Activated T-cell treated with anti-CD3 and anti-CD28 coated beads, Interleukin-2, amount 50 U/mL, for 1 hour (primary cell): ENCODE data around the gene SOWAHB.

Experiments used
- DNase-seq: peaks from one replicate; pipeline ENCODE4 v3.0.0-alpha.2; 2020

The SOWAHB gene, protein sequence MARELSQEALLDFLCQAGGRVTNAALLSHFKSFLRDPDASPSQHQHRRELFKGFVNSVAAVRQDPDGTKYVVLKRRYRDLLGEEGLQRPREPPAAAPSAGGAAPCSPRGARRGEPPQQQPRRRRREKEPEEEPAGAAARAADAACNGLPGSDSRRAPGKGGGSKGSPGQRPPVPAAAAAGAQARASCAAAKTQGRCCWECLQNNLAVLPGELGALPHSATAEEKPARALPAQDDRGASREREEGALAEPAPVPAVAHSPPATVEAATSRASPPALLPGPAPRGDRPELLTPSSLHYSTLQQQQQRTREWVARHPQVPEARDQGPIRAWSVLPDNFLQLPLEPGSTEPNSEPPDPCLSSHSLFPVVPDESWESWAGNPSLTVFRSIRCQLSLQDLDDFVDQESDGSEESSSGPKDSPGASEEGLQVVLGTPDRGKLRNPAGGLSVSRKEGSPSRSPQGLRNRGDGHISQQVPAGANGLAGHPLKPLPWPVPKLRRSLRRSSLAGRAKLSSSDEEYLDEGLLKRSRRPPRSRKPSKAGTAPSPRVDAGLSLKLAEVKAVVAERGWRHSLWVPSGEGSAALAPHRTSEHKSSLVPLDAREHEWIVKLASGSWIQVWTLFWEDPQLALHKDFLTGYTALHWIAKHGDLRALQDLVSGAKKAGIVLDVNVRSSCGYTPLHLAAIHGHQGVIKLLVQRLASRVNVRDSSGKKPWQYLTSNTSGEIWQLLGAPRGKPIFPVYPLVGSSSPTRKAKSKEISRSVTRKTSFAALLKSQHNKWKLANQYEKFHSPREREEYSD

DNA sequence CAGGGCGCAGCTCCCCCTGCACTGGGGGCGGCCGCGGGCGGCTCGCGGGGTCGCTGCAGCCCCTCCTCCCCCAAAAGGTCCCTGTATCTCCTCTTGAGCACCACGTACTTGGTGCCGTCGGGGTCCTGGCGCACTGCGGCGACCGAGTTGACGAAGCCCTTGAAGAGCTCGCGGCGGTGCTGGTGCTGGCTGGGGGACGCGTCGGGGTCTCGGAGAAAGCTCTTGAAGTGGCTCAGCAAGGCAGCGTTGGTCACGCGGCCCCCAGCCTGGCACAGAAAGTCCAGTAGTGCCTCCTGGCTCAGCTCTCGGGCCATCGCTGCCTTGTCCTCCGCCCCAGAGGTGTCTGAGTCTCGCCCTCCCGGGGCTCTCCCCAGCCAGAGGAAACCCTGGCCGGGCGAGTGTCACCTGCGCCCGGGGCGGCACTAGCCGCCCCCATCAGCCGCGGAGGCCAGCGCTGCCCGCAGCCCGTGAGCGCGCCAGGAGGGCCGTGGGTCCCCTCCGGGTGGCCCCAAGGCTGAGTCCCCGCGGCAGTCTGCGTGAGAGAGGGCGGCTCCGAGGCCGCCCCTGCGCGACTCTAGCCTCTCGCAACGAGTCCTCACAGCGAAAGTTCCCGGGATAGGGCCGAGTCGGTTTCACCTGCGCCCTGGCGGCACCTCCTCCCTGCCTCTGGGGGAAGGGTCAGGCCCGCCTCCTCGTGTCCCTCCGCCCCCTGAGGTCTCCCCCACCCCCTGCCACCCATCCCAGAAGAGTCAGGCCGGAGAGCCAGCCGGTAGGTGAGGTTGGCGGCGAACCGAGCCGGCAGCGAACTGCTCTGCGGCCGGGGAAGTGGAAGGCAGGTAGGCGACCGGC lies at the start of gene SOWAHB:
SOWAHB (minus strand) TSS at position 609 of the 849 bp plus-strand sequence; CDS start at position 314, 295 bp downstream.
- DNase-seq: peak; percentile 54

DNA sequence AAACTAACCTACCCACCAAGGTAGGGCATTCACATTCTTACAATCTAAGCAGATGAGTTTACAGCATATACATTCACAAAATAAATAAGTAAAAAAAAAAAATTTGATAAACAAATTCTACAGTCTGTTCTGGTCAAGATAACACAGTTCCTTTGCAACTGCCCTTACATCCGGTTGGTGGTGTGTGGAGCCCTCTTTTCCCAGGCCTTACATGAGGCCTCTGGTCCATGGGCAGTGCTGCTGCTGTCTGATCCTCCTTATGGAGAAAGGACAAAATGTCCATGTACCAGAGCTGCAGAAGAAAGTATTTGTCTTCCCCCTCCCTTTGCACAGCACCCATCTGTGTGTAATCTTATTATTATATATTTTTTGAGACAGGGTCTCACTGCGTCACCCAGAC lies 49.4 kb upstream of the SOWAHB start:
- no peak for DNase-seq

DNA sequence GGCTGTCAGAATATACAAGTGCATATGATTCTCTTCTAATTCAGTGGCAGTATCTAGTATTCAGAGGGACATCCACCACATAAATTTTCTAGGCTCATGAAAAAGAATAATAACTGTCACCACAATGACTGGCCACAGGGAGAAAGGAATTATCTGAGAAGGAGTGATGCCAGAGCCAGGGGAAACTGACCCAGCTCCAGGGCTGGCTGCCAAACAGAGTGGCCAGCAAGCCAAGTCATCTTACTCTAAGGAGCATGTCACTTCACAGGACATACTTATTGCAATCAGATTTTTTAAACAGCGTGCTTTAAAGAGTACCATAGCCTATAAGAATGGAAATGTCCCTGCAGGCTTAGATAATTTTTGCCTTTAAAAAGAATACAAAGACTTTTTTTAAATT lies 45.8 kb upstream of the SOWAHB start:
- DNase-seq: no peak

DNA sequence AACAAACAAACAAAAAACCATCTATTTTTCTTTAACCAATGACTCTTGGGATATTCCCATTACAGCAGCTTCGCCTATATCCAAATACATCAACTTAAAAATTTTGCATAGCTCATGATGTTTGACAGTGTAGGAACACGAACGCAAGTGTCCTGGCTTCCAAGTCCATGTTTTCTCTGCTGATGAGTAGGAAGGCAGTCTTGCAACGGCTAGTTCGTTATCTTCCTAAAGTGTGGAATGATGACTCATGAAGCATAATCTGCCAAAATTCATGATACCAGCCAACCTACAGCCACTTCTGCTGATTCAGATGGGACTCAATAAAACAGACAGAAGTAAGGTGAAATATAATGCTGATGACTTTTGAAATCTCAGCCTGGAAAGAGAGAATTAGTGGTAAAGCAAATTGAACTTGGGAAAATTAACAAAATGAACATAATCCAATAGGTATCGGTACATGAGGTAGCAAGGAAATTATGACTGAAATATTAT lies 45.2 kb upstream of the SOWAHB start:
- DNase-seq: no peak

DNA sequence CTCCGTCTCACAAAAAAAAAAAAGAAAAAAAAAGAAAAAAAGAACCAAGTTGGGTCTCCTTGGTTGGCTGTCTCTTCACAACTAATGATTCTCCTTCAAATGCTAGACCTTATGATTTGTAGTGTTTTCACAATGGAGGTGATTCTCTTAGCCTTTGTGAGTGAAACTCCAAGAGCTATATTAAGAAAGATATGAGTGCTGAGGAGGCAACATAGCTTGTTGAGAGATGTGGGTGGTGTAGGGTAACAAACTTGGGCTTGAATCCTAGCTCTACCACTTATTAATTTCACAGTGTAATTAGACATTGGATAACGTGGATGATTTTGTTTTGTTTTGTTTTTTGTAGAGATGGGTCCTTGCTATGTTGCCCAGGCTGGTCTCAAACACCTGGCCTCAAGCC lies 41.2 kb upstream of the SOWAHB start:
- DNase-seq: no peak

DNA sequence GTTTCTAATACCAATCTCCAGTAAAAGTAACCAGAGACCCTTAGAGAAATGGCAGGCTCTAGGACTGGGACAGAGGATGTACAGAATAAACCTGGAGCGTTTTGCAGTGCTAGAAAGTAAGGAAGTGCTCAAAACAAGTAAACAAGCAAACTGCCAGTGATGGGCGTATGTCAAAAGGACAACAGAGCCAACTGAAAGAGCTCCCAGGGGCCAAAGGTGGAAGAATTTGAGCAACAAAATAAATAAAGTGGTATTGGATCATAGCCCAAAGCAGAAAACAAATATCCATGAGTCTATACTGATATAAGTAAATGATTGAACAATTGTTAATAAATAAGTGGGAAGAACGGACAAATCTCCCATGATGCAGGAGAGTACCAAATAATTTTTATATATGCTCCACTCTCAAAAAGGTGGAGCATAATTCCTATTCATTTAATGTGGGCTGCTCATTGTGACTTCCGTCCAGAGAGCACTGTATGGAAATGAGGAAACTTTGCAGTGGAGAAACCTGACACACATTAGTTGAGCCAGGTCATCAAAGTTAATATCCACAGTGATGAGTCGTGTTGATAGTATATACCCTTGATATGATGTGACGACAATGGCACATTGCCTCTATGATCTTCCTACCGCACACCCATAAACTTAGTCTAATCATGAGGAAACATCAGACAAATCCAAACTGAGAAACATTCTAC lies 33.8 kb upstream of the SOWAHB start:
- no peak for DNase-seq

DNA sequence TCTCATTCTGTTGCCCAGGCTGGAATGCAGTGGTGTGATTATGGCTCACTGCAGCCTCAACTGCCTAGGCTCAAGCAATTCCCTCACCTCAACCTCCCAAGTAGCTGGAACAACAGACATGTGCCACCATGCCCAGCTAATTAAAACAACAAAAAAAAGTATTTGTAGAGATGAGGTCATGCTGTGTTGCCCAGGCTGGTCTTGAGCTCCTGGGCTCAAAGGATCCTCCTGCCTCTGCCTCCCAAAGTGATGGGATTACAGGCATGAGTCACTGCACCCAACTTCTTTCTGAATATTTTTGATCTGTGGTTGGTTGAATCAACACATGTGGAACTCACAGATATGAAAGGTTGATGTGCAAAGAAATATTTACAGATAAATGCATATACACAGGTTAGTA lies 33.1 kb upstream of the SOWAHB start:
- DNase-seq: no peak

DNA sequence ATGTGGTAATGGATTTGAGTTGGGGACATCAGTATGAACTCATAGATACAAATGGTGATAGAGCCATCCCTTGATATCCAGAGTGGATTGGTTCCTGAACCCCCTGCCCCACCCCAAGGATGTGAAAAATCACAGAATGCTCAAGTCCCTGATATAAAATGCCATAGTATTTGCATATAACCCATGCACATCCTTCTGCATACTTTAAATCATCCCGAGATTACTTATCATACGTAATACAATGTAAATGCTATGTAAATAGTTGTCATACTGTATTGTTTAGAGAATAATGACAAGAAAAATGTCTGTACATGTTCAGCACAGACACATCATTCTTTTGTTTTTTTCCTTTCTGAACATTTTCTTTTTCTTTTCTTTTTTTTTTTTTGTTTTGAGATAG lies 32.7 kb upstream of the SOWAHB start:
- DNase-seq: no peak

DNA sequence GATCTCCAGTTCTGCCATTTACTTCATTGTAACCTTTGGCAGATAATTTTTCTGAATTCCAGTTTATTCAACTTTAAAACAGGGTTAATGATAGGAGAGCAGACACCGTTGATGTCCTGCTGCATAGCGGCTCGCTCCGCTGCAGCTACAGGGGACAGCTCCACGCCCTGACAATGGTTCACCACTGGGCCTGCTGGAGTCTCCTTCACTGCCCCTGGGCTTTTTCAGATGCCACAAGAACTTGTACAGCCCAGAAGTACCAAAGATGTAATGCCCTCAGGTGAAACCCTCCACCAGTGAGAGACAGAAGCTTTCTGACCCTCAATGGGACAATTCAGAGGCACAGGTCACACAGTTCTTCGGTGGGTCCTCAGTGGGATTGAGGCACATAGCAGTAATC lies 28.9 kb upstream of the SOWAHB start:
- DNase-seq: no peak

DNA sequence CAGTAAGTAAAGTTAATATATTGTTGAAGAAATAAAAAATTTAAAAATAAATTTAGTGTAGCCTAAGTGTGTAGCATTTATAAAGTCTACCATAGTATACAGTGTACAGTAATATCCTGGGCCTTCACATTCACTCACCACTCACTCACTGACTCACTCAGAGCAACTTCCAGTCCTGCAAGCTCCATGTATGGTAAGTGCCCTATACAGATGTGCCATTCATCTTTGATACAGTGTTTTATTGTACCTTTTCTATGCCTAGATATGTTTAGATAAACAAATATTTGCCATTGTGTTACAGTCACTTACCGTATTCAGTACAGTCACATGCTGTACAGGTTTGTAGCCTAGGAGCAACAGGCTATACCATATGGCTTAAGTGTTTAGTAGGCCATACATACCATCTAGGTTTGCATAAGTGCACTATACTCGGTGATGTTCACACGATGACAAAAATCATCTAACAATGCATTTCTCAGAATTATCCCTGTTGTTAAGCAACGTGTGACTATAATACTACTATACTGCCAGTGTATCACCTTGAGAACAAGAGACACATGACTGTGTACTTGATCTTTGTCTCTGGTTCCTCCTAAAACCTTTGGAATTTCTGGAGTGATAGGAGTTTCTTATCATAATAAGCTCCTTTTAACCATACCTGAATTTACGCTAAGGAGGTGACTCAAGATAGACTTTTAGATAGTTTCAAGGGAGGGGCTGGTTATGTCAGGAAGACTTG lies 25.8 kb upstream of the SOWAHB start:
- no peak for DNase-seq

DNA sequence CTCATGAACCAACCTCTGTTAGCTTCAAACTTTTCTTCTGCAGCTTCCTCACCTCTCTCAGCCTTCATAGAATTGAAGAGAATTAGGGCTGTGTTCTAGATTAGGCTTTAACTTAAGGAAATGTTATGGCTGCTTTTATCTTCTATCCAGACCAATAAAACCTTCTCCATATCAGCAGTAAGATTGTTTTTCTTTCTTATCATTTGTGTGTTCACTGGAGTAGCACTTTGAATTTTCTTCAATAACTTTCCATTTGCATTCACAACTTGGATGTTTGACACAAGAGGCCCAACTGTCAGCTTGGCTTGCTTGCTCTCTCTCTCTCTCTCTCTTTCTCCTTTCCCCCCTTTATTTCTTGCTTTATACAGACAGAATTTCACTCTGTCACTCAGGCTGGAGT lies 22.8 kb upstream of the SOWAHB start:
- no peak for DNase-seq

DNA sequence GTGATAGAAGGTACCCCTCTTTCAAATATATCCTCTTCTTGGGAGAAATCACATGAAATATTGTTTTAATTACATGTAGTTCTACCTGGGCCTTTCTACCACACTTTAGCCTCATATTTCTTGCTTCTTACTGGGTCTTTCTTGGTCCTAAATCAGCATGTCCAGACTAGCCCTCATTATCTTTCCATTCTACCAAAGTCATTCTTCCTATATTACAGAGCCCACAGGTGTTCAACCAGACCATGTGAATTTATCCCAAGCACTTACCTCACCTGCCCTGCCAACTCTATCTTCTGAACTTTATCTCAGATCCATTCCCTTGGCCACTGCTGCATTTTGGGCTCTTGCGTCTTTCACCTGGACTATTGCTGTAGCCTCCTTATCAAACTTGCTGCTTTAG lies 11.8 kb upstream of the SOWAHB start:
- no peak for DNase-seq

DNA sequence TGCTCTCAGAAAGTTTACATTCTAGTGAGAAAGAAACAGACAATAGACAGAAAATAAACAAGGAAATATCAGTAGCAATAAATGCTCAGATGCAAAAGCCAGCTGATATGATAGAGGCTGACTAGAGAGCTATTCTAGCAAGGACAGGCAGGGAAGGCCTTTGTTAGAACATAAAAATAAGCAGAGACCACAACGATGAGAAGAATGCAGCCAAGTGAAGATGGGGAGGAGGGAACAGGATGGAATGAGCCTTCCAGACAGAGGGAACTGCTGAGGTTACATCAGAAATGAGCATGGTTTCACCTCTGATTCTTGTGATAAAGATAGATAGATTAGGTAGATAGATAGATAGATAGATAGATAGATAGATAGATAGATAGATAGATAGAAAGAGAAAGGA lies 7.6 kb upstream of the SOWAHB start:
- DNase-seq: no peak

DNA sequence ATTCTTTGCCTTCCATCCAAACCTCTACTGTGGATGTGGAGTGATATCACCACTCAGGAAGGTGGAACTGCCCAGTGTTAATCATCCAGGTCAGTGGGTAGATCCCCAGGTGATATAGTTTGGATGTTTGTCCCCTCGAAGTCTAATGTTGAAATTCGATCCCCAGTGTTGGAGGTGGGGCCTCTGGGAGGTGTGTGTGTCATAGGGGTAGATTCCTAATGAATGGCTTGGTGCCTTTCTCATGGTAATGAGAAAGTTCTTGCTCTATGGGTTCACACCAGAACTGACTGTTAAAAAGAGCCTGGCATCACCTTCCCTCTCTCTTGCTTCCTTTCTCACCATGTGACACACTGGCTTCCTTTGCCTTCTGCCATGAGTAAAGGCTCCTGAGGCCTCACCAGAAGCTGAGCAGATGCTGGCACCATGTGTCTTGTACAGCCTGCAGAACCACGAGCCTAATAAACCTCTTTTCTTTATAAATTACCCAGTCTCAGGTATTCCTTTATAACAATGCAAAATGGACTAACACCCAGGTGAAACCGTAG lies 6.8 kb upstream of the SOWAHB start:
- DNase-seq: no peak

DNA sequence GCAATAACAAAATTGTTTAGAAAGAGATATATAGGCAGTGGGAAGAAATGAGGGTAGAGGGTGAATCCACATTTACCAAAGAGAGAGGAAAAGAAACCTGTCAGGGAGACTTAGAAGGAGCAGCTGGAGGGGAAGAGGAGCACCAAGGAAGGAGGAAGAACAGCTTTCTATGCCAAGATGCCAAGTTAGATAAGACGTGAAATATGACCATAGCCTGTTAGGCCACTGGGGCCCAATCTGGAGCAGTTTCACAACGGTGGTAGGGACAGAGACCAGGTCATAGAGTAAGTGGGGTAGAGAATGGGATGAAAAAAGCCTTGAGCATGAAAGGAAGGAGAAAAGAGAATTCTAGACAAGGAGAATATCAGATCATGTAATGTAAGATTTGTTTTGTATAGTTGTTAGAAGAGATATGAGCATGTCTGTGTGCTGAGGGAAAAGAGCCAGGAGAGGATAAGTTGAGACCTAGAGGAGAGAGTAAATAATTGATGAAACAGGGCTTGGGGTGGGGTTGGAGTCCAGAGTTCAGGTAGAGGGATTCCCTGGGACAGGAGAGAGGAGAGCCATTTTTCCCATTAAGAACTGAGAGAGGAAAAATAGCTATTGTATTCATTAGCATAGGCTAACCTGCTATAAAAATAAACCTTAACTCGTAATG lies 4.4 kb upstream of the SOWAHB start:
- no peak for DNase-seq

DNA sequence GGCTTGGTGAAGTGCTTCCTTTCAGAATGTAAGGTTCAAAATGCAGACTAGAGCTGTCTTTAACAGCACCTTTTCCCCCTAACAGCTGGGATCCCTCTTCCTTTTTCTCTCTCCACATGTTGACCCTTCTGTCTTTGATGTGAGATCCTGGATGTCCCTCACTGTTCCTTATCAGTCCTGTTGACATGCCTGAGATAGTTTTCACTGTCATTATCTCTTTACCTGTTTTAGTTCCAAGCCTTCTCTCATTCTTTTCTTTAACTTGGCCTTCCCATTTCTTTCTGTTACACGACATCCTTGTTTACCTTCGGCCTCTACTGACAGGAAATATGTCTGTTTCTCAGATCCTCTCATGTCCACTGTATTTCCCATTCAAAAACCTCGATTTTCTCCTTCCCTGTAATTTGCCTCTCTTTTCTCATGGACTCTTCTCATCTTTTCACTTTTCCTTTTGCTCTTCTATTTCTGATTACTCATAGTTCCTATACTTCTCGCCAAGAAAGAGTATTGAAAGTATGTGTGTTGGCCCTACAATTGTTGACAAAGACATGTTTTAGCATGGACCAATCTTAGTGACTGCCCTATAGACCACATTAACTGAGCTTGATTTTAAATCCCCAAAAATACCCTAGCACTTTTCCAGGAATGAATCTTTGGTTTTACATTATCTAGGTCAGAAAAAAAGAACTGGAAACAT lies 1.2 kb upstream of the SOWAHB start:
- no peak for DNase-seq

DNA sequence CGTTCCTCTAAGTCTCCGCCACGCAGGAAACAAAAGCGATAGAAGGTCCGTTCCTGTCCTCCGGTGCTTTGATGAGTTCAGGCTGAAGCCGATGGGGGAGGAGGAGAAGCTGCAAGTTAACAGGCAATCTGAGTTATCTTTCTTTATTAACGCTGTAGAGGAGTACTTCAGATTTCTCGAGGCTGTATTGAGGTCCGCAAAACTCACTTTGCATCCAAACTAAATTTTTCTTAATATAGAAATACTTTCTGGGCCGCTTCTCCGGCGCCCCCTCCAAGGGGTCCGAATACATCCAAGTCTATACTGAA lies 395 bp upstream of the SOWAHB start:
- DNase-seq: no peak

DNA sequence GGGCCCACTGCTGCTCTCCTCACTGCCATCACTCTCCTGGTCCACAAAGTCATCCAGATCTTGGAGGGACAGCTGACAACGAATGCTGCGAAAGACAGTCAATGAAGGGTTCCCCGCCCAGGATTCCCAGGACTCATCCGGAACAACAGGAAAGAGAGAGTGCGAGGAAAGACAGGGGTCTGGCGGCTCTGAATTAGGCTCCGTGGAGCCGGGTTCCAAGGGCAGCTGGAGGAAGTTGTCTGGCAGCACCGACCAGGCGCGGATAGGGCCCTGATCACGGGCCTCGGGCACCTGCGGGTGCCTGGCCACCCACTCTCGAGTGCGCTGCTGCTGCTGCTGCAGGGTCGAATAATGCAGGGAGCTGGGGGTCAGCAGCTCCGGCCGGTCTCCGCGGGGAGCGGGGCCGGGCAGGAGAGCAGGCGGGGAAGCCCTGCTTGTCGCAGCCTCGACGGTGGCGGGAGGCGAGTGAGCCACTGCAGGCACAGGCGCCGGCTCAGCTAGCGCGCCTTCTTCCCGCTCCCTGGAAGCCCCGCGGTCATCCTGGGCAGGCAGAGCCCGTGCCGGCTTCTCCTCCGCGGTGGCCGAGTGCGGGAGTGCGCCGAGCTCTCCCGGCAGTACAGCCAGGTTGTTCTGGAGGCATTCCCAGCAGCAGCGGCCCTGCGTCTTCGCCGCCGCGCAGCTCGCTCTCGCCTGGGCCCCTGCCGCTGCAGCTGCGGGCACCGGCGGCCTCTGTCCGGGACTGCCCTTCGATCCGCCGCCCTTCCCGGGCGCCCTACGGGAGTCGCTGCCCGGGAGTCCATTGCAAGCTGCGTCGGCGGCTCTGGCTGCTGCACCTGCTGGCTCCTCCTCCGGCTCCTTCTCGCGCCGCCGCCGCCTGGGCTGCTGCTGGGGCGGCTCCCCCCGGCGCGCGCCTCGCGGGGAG lies 1.1 kb downstream of the SOWAHB start:
- peak; percentile 63 for DNase-seq

DNA sequence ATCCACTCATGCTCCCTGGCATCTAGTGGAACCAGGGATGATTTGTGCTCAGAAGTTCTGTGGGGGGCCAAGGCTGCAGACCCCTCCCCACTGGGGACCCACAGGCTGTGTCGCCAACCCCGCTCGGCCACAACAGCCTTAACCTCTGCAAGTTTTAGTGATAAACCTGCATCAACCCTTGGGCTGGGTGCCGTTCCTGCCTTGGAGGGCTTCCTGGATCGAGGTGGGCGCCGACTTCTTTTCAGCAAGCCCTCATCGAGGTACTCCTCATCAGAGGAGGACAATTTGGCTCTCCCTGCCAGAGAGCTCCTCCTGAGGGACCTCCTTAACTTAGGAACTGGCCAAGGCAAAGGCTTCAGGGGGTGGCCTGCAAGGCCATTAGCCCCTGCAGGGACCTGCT lies 1.9 kb downstream of the SOWAHB start:
- DNase-seq: no peak
